ENCODE measurements around the gene LMO1. TPM values are rescaled to one million over a fixed set of nuclear protein-coding genes. Genes with fewer than 3 reads are reported as not detected.

The LMO1 gene
- total and polyA plus RNA-seq, 3 donors from 2014 or later, result 1.3 to 1.5 TPM; not detected in 1

DNA sequence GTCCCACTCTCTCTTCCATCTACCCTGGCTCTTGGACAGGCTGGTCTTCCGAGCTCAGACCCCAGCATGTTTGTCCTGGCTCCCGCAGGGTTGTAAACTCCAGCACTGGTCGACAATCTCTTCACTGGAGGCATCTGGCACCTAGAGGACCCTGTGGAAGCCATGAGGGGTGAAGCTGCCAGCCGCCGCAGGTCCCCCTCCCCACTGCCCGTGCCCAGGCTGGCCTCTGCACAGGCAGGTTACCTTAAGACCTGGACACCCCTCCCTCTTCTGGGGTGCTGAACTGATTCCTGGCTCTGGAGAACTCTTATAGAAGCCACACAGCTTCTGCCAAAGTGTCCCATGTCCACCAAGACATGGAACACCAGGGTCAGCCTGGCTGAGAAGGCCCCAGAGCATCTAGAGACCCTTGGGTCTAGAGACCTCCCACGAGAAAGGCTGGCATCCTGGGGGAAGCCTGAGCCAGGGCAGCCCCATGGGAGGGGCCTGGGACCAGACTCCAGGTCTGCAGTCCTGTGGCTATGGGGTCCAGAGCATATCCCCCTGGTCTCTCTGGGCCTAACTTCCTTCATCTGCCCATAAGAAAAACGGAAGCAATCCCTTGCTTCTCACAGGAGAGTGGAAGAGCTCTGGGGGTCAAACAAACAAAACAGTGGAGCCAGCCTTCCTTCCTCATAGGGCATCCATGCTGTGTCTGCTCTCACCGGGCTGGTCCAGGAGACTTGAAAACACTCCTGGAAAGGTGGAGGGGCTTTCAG lies 30.6 kb downstream of the LMO1 start:
- no peak for TF ChIP-seq POLR2A (IDR thresholded peaks at IDR 0.05)
- TF ChIP-seq, protein P1, sequence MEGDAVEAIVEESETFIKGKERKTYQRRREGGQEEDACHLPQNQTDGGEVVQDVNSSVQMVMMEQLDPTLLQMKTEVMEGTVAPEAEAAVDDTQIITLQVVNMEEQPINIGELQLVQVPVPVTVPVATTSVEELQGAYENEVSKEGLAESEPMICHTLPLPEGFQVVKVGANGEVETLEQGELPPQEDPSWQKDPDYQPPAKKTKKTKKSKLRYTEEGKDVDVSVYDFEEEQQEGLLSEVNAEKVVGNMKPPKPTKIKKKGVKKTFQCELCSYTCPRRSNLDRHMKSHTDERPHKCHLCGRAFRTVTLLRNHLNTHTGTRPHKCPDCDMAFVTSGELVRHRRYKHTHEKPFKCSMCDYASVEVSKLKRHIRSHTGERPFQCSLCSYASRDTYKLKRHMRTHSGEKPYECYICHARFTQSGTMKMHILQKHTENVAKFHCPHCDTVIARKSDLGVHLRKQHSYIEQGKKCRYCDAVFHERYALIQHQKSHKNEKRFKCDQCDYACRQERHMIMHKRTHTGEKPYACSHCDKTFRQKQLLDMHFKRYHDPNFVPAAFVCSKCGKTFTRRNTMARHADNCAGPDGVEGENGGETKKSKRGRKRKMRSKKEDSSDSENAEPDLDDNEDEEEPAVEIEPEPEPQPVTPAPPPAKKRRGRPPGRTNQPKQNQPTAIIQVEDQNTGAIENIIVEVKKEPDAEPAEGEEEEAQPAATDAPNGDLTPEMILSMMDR (IDR thresholded peaks at IDR 0.05), result no peak
- no peak overlapping the region for H3K27ac ChIP-seq

DNA sequence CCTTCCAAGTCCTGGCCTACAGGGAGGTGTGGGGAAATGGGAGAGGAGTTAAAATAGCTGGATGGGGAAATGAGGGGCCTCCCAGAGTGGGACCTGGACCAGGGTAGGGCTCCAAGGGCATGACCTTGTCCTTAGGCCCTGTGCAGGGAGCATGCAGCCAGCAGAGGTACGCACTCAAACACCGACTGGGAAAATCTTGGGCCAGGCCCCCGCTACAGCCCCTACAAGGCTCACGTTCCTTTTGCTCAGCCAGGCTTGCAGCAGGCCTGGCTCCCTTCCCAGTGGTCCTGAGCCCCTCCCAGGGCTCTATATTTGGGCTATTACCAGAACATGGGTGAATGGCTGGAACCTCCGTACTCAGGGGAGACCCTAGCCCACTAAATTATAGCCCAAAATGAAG lies 31.3 kb downstream of the LMO1 start:
- Histone ChIP-seq H3K4me1 (peaks cover 2% of the 10 kb centered on the region), H3K9me3 (no peaks in the 10 kb centered on the region), H3K4me3 (no peak overlapping the region), H3K27ac (no peak overlapping the region), H3K27me3 (no peaks in the 10 kb centered on the region), H3K36me3 (ENCODE audit: low read depth, missing control alignments) (no peaks in the 10 kb centered on the region)
- intact Hi-C loops (cut with DNase I; ENCODE audit: low total_unique reads), result no loop called here
- no peak for TF ChIP-seq POLR2A (IDR thresholded peaks at IDR 0.05)
- DNase-seq, result no peak
- WGBS, 2 donors, result 84 to 88% methylated on average over 5 of the region's 5 CpGs

More for the DNA sequence above, 30.6 kb downstream of the LMO1 start:
- DNase-seq, result no peak
- H3K4me3 ChIP-seq, result no peak overlapping the region
- intact Hi-C loops (cut with DNase I; ENCODE audit: low total_unique reads), result no loop called here
- H3K9me3 ChIP-seq, result no peaks in the 10 kb centered on the region
- H3K36me3 ChIP-seq (ENCODE audit: low read depth, missing control alignments), result no peaks in the 10 kb centered on the region
- no peaks in the 10 kb centered on the region for H3K27me3 ChIP-seq
- H3K4me1 ChIP-seq, result peaks cover 2% of the 10 kb centered on the region
- 77 to 95% methylated on average over 3 to 9 of the region's 9 CpGs for WGBS, 2 donors

DNA sequence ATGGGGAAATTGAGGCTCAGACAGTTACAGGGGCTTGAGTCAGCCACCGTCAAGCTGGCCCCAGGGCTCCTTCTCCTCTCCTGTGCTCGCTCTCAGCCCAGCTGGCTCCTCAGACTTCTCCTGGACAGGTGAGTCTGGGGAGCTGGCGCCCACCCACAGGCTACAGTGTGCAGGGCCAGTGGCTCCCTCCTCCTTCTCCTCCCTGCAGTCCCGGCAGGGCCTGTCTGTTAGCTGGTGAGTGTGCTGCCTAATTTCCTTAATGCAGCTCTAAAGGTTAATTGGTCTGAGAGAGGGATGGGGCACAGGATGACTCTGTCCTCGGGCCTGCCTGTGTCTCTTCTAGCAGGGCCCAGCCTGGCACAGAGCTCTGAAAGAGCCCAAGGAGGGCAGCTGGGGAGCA lies 31.7 kb downstream of the LMO1 start:
- H3K27ac ChIP-seq, result no peak overlapping the region
- H3K36me3 ChIP-seq (ENCODE audit: low read depth, missing control alignments), result no peaks in the 10 kb centered on the region
- intact Hi-C loops (cut with DNase I; ENCODE audit: low total_unique reads), result no loop called here
- no peak overlapping the region for H3K4me3 ChIP-seq
- H3K27me3 ChIP-seq, result no peaks in the 10 kb centered on the region
- DNase-seq, result no peak
- TF ChIP-seq, protein P1 (IDR thresholded peaks at IDR 0.05), result no peak
- TF ChIP-seq POLR2A (IDR thresholded peaks at IDR 0.05), result no peak
- H3K9me3 ChIP-seq, result no peaks in the 10 kb centered on the region
- H3K4me1 ChIP-seq, result peaks cover 2% of the 10 kb centered on the region
- 88 to 90% methylated on average over 4 to 5 of the region's 5 CpGs for WGBS, 2 donors

DNA sequence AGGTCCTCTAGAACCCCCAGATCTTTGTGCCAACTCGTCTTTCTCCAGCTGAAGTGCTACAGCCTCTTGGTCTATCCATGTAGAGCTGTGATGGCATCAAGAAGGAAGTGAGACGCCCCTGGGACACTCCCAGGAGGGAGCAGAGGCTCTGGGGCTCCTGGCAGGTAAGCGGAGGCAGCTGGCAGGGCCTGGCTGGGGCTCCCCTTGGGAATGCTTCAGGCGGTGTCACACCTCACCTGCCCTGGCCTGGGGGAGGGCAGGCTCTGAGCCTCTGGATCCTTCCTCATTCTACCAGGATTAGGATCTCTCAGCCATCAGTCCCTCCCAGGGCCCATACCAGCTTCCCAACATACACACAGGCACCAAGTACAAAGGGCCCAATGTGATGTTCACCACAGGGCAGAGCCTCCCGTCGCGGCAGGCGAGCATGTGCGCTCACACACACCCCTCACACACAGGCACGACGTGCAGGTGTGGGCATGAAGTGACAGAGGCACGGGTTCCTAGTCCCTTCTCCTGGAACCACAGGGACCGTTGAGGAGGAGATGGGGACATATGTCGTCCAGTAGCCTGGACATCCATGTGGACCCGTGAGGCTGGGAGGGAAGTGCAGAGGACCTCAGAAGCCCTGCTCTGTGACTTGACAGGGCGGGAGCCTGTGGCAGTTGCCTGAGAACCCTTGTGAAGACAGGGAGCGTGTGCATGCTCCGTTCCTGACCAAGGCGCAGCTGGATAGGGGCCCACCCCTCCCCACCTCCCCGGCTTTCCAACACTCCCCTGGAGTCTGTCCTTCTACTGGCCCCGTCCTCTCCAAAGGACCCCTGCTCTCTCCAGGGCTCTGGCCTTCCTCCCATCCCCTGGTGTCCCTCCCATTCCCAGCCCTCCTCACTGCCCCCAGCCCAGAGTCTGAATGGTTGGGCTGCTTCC lies 32.5 kb downstream of the LMO1 start:
- no peak for TF ChIP-seq POLR2A (IDR thresholded peaks at IDR 0.05)
- TF ChIP-seq, protein P1 (IDR thresholded peaks at IDR 0.05), result no peak
- no peak overlapping the region for H3K27ac ChIP-seq
- 94 to 96% methylated on average over 9 to 21 of the region's 21 CpGs for WGBS, 2 donors

DNA sequence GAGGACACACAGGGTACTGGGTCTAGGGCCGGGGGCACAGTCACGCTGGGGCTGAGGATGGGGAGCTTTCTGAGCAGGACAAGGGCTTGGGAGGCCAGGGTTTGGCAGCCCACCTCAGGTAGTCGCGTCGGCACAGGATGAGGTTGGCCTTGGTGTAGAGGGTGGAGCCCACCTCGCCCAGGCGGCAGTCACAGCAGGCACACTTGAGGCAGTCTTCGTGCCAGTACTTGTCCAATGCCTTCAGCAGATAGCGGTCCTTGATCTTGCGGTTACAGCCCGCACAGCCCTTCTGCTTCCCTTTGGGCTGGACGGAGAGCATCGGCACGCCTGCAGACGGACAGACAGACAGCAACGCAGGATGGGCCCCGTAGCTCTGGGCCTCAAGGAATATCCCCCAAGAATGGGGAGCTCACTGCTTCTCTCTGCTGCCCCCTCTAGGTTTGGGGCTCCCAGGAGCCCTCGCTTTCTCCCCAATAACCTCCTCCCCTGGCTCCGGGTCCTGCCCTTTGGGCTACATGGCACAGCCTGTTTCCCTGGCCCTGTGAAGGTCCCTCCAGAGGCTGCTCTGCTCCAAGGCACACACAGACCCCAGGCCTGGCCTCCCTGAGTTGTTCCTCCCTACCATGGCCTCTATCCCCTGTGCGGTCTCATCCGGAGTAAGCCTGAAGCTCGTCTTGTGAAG lies 33.4 kb downstream of the LMO1 start:
- H3K4me3 ChIP-seq, result no peak overlapping the region
- TF ChIP-seq, protein P1 (IDR thresholded peaks at IDR 0.05), result no peak
- TF ChIP-seq POLR2A (IDR thresholded peaks at IDR 0.05), result no peak

More for the DNA sequence above, 32.5 kb downstream of the LMO1 start:
- Histone ChIP-seq H3K36me3 (ENCODE audit: low read depth, missing control alignments) (no peaks in the 10 kb centered on the region), H3K4me3 (no peak overlapping the region), H3K4me1 (peaks cover 2% of the 10 kb centered on the region), H3K27me3 (no peaks in the 10 kb centered on the region), H3K9me3 (no peaks in the 10 kb centered on the region)
- intact Hi-C loops (cut with DNase I; ENCODE audit: low total_unique reads), result no loop called here
- no peak for DNase-seq

More for the DNA sequence above, 33.4 kb downstream of the LMO1 start:
- no peak for DNase-seq
- Histone ChIP-seq H3K4me1 (peaks cover 2% of the 10 kb centered on the region), H3K36me3 (ENCODE audit: low read depth, missing control alignments) (no peaks in the 10 kb centered on the region), H3K27me3 (no peaks in the 10 kb centered on the region), H3K27ac (no peak overlapping the region), H3K9me3 (no peaks in the 10 kb centered on the region)
- intact Hi-C loops (cut with DNase I; ENCODE audit: low total_unique reads), result no loop called here
- WGBS, 2 donors, result 94 to 97% methylated on average over 18 to 22 of the region's 22 CpGs

Data from testis (tissue), 3 donors.